ENCODE results near the gene COL18A1. TPM values are rescaled to one million over a fixed set of nuclear protein-coding genes. Genes with fewer than 3 reads are reported as not detected.
"Not testable (repeated sequence)": the region's sequence is repeated elsewhere in the genome, so short reads cannot be mapped to it uniquely, and the experiment has no call there.

COL18A1 gene
- total RNA-seq, 8 experiments from 2014 or later, result 1.6 to 341 (median 7.1) TPM

DNA sequence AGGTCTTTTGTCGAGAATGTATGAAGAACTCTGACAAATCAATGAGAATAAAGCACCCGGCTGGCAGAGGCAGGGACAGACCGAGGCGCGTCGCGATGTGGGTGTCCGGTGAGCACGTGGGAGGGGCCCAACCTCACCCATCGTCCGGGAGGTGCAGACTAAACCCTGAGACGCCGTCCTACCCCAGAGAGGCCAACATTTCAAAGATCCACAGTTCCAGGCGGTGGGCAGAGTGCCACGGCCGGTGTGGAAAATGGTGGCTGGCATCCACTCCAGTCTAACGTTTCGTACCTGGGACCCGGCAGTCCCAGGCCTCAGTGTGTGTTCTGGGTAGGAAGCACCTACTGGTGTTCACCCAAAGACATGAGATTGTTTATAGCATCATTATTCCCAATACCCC is 41.7 kb upstream of the COL18A1 start:
- ATAC-seq (replicated peaks in 6 of 8); H3K4me3 ChIP-seq; in situ Hi-C loops (cut with MboI; ENCODE audit: low pct_unique_long_range_greater_than_20kb in 2 of 9, low sequenced_read_pairs in 9 of 9, unreplicated experiment in 9 of 9); H3K27ac ChIP-seq: not testable (repeated sequence)
- H3K4me1 ChIP-seq (replicated peaks in 1 of 2), result peaks cover 50 to 62% of the 10 kb centered on the region in 2 donors
- 91 to 100% (median 97%) methylated on average over 4 to 11 of the region's 19 CpGs; no CpG with 5 or more reads in 7 of the 10 experiments for WGBS, 10 experiments

DNA sequence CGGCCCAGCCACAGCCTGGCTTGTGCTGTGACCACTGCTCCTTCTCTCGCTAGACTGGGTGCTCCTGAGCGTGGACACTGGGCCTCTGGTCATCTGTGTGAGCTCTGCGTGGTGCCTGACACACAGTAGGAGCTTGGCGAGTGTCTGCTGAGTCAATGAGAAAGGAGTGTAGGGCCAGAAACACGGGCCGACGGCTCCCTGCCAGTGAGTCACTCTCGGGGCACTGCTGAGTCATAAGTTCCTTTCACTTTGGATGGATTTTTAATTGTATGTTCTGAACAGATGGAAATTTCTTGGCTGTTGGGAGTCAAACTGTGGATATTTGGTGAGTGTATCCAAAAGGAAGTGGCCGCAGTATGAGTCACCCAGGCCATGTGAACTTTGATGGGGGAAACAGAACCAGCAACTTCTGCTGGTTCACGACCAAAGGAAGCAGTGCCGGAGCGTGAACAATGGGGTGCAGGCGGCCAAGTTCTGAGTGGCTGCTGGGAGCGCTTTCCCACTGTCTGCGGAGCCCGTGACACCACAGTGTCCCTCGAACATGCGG is 41.0 kb upstream of the COL18A1 start:
- peak overlapping the region in 1 of 2 donors; percentile 41 for H3K27ac ChIP-seq
- no peak overlapping the region for H3K4me3 ChIP-seq
- in situ Hi-C loops (cut with MboI; ENCODE audit: low pct_unique_long_range_greater_than_20kb in 2 of 9, low sequenced_read_pairs in 9 of 9, unreplicated experiment in 9 of 9), result no loop called here
- H3K4me1 ChIP-seq (replicated peaks in 1 of 2), result peaks cover 48 to 58% of the 10 kb centered on the region in 2 donors
- 0 to 73% (median 30%) methylated on average over 2 to 9 of the region's 19 CpGs; no CpG with 5 or more reads in 5 of the 10 experiments for WGBS, 10 experiments
- peak; percentile 55 to 87 (median 64) for ATAC-seq (replicated peaks in 6 of 8)

DNA sequence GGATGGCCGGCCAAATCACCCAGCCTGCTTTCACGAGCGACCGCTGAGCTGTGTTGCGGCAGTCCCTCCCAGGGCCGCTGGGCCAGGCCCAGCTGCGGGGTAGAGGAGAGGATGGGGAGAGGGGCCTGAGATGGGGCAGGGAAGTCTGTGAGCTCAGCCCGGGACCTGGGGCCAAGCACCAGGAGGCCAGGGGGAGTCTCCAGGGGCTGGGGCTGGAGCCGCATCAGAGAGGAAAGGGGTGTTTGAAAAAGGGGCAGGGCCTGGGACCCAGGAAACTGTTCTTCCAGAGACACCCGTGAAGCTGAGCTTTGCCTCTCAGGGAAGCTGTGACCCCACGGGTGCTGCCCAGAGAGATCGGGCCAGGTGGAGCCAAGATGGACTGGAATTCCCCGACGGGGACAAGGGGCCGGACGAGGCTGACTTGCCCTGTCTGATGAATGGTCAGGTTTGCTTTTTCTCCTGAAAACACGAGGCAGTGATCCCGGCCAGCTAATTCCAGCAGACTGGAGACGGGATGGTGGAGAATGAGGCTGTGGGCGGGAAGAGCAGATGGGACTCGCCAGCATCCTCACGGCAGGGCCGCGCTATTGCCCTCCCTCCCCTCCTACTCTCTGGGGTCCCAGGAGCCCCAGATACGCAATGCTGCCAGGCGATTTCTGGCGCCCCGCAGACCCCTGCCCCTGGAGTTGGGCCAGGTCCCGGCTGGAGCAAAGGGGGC is 40.3 kb upstream of the COL18A1 start:
- 0 to 87% methylated on average over 1 to 3 of the region's 29 CpGs; no CpG with 5 or more reads in 8 of the 10 experiments for WGBS, 10 experiments
- in situ Hi-C loops (cut with MboI; ENCODE audit: low pct_unique_long_range_greater_than_20kb in 2 of 9, low sequenced_read_pairs in 9 of 9, unreplicated experiment in 9 of 9), result no loop called here
- H3K4me3 ChIP-seq, result no peak overlapping the region
- ATAC-seq (replicated peaks in 6 of 8), result peak in 5 of 8 experiments; percentile 24 to 54 (median 40)
- peak overlapping the region in 1 of 2 donors; percentile 41 for H3K27ac ChIP-seq
- peaks cover 41 to 52% of the 10 kb centered on the region in 2 donors for H3K4me1 ChIP-seq (replicated peaks in 1 of 2)

DNA sequence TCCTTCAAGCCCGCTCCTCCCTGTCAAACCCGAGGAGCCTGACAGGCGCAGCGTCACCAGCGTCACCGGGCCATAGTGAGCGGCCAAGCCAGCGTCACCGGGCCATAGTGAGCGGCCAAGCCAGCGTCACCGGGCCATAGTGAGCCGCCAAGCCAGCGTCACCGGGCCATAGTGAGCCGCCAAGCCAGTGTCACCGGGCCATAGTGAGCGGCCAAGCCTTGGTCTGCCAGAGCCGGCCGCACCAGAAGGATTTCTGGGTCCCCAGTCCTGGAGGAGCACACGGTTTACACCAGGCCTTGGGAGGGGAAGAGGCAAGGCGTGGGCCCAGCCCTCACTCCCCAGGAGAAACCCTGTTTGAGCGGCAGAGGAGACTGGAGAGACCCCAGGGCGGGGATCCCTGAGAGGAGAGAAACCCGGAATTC is 39.8 kb upstream of the COL18A1 start:
- no peak for ATAC-seq (replicated peaks in 6 of 8)
- H3K27ac ChIP-seq, result no peak overlapping the region
- in situ Hi-C loops (cut with MboI; ENCODE audit: low pct_unique_long_range_greater_than_20kb in 2 of 9, low sequenced_read_pairs in 9 of 9, unreplicated experiment in 9 of 9), result no loop called here

DNA sequence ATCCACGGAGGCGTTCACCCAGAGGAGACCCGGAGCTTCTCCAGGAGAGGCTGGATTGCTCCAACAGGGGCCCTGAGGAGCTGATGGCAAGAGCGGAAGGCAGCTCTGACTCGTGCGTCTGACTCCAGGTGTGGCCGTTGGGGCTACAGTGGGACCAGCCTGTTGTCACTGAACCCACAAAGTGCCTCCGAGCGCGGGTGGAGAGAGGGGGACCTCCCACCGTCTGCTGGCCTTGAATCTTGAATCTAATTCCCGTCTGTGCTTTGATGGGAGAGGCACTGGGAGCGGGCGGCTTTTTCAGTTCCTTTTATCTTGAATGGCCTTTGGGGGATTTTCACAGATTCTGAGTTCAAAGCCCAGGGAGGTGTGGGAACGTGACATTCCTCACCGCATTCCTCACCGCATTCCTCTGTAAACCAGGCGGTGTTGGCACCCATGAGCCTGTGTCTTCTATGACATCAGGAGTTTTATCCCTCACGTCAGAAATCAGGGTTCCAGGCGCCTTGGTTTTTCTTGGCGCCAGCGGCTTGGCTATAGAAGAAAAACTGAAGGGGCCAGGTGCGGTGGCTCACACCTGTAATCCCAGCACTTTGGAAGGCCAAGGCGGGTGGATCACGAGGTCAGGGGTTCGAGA is 39.2 kb upstream of the COL18A1 start:
- H3K27ac ChIP-seq, result no peak overlapping the region
- in situ Hi-C loops (cut with MboI; ENCODE audit: low pct_unique_long_range_greater_than_20kb in 2 of 9, low sequenced_read_pairs in 9 of 9, unreplicated experiment in 9 of 9), result no loop called here
- 60 to 100% (median 97%) methylated on average over 2 to 12 of the region's 26 CpGs; no CpG with 5 or more reads in 4 of the 10 experiments for WGBS, 10 experiments
- peaks cover 36 to 45% of the 10 kb centered on the region in 2 donors for H3K4me1 ChIP-seq (replicated peaks in 1 of 2)
- no peak overlapping the region for H3K4me3 ChIP-seq
- no peak for ATAC-seq (replicated peaks in 6 of 8)

More for the DNA sequence above, 39.8 kb upstream of the COL18A1 start:
- 79 to 100% methylated on average over 1 to 3 of the region's 25 CpGs; no CpG with 5 or more reads in 8 of the 10 experiments for WGBS, 10 experiments
- peaks cover 36 to 46% of the 10 kb centered on the region in 2 donors for H3K4me1 ChIP-seq (replicated peaks in 1 of 2)
- no peak overlapping the region for H3K4me3 ChIP-seq

DNA sequence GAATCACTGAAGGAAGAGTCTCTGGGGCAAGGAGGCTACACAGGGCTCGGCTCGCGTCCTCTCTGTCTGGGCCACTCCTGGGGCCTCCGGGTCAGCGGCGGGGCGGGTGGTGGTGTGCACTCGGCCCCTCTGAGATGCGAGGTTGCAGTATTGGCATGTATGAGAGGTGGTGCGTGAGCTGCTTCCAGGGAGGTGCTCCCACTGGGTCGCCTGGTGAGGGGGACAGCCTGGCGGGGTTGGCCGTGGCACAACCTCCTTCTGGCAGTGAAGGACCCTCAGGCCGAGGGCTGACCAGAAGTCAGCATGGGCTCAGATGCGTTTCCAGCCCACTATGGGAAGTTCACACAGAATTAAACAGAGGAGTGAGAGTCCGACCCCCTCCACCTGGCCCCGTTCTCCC is 38.5 kb upstream of the COL18A1 start:
- peaks cover 36 to 47% of the 10 kb centered on the region in 2 donors for H3K4me1 ChIP-seq (replicated peaks in 1 of 2)
- in situ Hi-C loops (cut with MboI; ENCODE audit: low pct_unique_long_range_greater_than_20kb in 2 of 9, low sequenced_read_pairs in 9 of 9, unreplicated experiment in 9 of 9), result no loop called here
- ATAC-seq (replicated peaks in 6 of 8), result no peak
- no peak overlapping the region for H3K27ac ChIP-seq
- H3K4me3 ChIP-seq, result no peak overlapping the region
- 100% methylated on average over 3 to 4 of the region's 17 CpGs; no CpG with 5 or more reads in 8 of the 10 experiments for WGBS, 10 experiments

DNA sequence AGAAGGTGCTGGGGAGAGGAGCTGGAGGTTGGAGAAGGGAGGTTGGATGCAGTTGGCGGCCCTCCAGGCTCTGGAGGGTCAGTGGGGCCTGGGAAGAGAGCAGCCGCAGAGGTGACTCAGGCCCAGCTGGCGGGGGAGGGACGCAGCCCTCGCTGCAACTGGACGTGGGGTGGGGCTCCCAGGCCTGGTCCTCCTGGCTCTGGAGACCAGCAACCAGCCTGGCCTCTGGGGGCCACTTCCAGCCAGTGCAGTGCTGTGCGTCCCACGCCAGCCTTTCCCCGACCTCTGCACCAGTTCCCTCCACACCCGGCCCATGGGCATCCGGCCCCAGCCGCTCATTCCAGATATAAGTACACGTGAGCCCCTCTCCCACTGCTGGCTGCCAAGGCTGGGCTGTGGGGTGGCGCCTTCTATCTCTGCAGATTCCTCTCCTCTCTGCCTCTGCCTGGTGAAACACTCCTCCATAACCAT is 38.0 kb upstream of the COL18A1 start:
- Histone ChIP-seq H3K4me3 (no peak overlapping the region), H3K27ac (peak overlapping the region in 1 of 2 donors; percentile 45), H3K4me1 (replicated peaks in 1 of 2) (peaks cover 37 to 47% of the 10 kb centered on the region in 2 donors)
- in situ Hi-C loops (cut with MboI; ENCODE audit: low pct_unique_long_range_greater_than_20kb in 2 of 9, low sequenced_read_pairs in 9 of 9, unreplicated experiment in 9 of 9), result no loop called here
- peak in 7 of 8 experiments; percentile 35 to 65 (median 55) for ATAC-seq (replicated peaks in 6 of 8)
- 66 to 100% methylated on average over 1 to 8 of the region's 14 CpGs; no CpG with 5 or more reads in 8 of the 10 experiments for WGBS, 10 experiments

DNA sequence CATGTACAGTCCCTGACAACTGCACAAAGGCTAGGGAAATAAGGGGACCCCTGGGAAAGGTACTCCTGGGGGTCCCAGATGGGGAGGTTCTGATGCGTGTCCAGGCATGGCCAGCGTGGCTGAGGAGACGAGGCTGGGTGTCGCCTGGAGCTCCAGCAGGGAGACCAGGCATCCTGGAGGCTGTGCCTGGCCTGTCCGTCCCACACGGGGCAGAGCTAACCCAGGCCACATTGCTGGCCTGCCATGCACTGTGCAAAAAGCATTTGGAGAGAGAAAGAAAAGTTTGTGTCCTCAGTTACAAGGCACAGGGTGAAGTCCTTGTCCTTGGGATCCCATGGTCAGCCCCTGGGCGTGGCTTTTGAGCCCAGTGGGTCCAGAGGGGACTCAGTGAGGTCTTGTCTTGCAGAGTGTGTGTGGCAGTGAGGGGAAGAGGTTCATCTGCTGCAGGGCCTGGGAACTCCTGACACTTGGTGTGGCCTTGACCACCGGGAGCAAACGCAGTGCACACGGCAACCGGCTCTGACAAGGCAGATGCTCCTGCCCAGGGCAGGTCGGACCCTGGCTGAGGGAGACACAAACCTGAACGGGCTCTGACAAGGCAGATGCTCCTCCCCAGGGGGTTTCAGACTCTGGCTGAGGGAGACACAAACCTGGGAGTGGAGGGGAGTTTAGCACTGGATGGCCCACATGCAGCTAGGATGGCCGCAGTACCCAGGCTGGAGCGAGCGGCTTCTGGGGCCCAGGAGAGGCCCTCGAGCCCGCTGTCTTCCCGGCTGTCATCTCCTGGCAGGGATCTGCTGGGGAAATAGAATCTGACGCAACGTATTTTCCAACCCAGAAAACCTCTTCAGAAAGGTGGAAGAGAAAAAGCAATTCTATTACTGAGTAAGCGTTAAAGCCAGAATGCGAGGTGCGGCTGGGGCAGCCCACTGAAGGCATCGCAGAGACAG is 37.3 kb upstream of the COL18A1 start:
- 75 to 100% (median 85%) methylated on average over 1 to 10 of the region's 25 CpGs; no CpG with 5 or more reads in 3 of the 10 experiments for WGBS, 10 experiments
- in situ Hi-C loops (cut with MboI; ENCODE audit: low pct_unique_long_range_greater_than_20kb in 2 of 9, low sequenced_read_pairs in 9 of 9, unreplicated experiment in 9 of 9), result no loop called here

DNA sequence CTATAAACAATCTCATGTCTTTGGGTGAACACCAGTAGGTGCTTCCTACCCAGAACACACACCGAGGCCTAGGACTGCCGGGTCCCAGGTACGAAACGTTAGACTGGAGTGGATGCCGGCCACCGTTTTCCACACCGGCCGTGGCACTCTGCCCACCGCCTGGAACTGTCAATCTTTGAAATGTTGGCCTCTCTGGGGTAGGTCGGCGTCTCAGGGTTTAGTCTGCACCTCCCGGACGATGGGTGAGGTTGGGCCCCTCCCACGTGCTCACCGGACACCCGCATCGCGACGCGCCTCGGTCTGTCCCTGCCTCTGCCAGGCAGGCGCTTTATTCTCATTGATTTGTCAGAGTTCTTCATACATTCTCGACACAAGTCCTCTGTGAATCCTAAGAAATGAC is 35.9 kb upstream of the COL18A1 start:
- in situ Hi-C loops (cut with MboI; ENCODE audit: low pct_unique_long_range_greater_than_20kb in 2 of 9, low sequenced_read_pairs in 9 of 9, unreplicated experiment in 9 of 9); ATAC-seq (replicated peaks in 6 of 8); H3K4me3 ChIP-seq; H3K27ac ChIP-seq: not testable (repeated sequence)
- WGBS, 10 experiments, result 40 to 100% (median 86%) methylated on average over 1 to 14 of the region's 23 CpGs; no CpG with 5 or more reads in 4 of the 10 experiments
- H3K4me1 ChIP-seq (replicated peaks in 1 of 2), result peaks cover 33 to 44% of the 10 kb centered on the region in 2 donors

More for the DNA sequence above, 37.3 kb upstream of the COL18A1 start:
- H3K4me1 ChIP-seq (replicated peaks in 1 of 2), result peaks cover 37 to 48% of the 10 kb centered on the region in 2 donors
- H3K27ac ChIP-seq, result peak overlapping the region in 1 of 2 donors; percentile 45
- peak in 3 of 8 experiments; percentile 3 to 34 (median 11) for ATAC-seq (replicated peaks in 6 of 8)
- H3K4me3 ChIP-seq, result no peak overlapping the region

DNA sequence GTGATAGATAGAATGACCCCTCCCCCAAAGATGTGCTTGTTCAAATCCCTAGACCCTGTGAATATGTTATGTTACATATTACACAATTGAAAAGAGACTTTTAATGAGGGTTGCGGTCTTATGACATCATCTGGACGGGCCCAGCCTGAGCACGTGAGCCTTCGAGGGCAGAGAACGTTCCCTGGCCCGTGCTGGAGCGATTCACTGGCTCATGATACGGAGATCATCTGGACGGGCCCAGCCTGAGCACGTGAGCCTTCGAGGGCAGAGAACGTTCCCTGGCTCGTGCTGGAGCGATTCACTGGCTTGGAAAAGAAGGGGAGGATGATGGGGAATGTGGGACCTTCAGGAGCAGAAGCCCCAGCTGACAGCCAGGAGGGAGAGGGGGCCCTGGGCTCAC is 34.4 kb upstream of the COL18A1 start:
- in situ Hi-C loops (cut with MboI; ENCODE audit: low pct_unique_long_range_greater_than_20kb in 2 of 9, low sequenced_read_pairs in 9 of 9, unreplicated experiment in 9 of 9), result no loop called here
- ATAC-seq (replicated peaks in 6 of 8), result peak in 6 of 8 experiments; percentile 5 to 51 (median 36)
- Histone ChIP-seq H3K27ac (peak overlapping the region in 1 of 2 donors; percentile 7), H3K4me3 (no peak overlapping the region), H3K4me1 (replicated peaks in 1 of 2) (peaks cover 24 to 35% of the 10 kb centered on the region in 2 donors)
- WGBS, 10 experiments, result 17 to 100% (median 80%) methylated on average over 1 to 10 of the region's 14 CpGs

DNA sequence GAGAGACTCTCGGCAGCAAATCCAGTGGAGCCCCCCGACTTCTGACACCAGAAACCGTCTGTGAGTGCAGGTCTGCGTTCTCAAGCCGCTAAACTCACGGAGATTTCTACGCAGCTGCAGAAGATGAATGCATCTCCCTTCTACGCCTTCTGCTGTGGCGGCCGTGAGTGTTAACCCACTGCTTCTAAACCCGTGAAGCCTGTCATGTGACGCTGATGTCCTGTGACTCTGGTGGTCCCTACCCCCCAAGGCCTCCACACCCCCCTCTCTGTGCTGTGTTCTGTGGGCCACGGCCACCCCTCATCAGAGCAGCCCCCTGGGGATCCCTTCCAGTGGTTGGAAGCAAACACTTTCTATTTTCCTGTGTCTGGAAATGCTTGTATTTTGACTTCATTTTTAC is 33.9 kb upstream of the COL18A1 start:
- ATAC-seq (replicated peaks in 6 of 8), result peak in 4 of 8 experiments; percentile 12 to 51 (median 32)
- Histone ChIP-seq H3K27ac (peak overlapping the region in 1 of 2 donors; percentile 7), H3K4me1 (replicated peaks in 1 of 2) (peaks cover 24 to 35% of the 10 kb centered on the region in 2 donors), H3K4me3 (no peak overlapping the region)
- in situ Hi-C loops (cut with MboI; ENCODE audit: low pct_unique_long_range_greater_than_20kb in 2 of 9, low sequenced_read_pairs in 9 of 9, unreplicated experiment in 9 of 9), result no loop called here
- WGBS, 10 experiments, result 45 to 100% (median 80%) methylated on average over 1 to 6 of the region's 13 CpGs; no CpG with 5 or more reads in 5 of the 10 experiments

DNA sequence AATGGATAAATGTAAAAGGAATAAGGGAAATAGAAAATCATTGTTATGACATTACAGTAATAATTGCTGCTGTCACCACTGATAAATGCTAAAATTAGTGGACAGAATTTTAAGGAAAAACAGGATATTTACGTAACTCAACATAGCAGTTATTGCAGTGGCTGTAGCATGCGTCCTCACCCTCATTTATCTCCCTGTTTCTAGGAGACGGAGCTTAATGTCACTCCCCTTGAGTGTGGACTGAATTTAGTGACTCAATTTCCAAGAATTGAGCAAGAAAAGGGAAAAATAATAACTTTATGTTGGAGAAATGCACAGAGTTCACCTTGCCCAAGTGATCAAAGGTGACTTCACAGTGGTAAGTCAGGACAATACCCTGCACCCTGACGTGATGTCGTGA is 33.3 kb upstream of the COL18A1 start:
- H3K4me3 ChIP-seq, result no peak overlapping the region
- 50 to 96% (median 80%) methylated on average over 1 to 5 of the region's 5 CpGs for WGBS, 10 experiments
- ATAC-seq (replicated peaks in 6 of 8), result no peak
- in situ Hi-C loops (cut with MboI; ENCODE audit: low pct_unique_long_range_greater_than_20kb in 2 of 9, low sequenced_read_pairs in 9 of 9, unreplicated experiment in 9 of 9), result no loop called here
- peaks cover 23 to 30% of the 10 kb centered on the region in 2 donors for H3K4me1 ChIP-seq (replicated peaks in 1 of 2)
- no peak overlapping the region for H3K27ac ChIP-seq
